SU-DHL-6 (cell line): ENCODE measurements around the gene AATK.

Source experiments
- H2AFZ ChIP-seq: fragments of 200-600 bp; sonication (generic); 2 replicates; pipeline ENCODE4 v1.6.1; 2014; ENCODE audit warnings: low read depth, mild to moderate bottlenecking, moderate library complexity, mixed read lengths, antibody characterized with exemption, low read length; ENCODE audit not compliant: severe bottlenecking
- H3F3A ChIP-seq: fragments of 200-600 bp; shearing (Covaris generic); 2 replicates; pipeline ENCODE4 v1.6.0; 2016; ENCODE audit warnings: antibody characterized with exemption, mild to moderate bottlenecking; ENCODE audit not compliant: insufficient read depth
- H3K27ac ChIP-seq: fragments of 200-600 bp; sonication (generic); 2 replicates; pipeline ENCODE4 v1.5.1; 2016; ENCODE audit warnings: low read depth, mild to moderate bottlenecking, low read length, moderate library complexity, mixed read lengths
- H3K27me3 ChIP-seq: fragments of 200-600 bp; sonication (generic), shearing (Covaris generic); 2 replicates; pipeline ENCODE4 v1.6.0; 2014; ENCODE audit warnings: mild to moderate bottlenecking, low read length
- H3K36me3 ChIP-seq: fragments of 200-600 bp; sonication (generic); 2 replicates; pipeline ENCODE4 v1.6.1; 2014; ENCODE audit warnings: mild to moderate bottlenecking, low read length, mixed read lengths
- H3K4me2 ChIP-seq: fragments of 300-600, 200-600 bp; shearing (Covaris generic), sonication (generic); 2 replicates; pipeline ENCODE4 v1.6.0; 2014; ENCODE audit warnings: low read length, low read depth, mild to moderate bottlenecking; ENCODE audit not compliant: poor library complexity, severe bottlenecking
- H3K4me3 ChIP-seq: fragments of 200-600 bp; sonication (generic); 2 replicates; pipeline ENCODE4 v1.5.1; 2014; ENCODE audit warnings: antibody characterized with exemption, low read length, mild to moderate bottlenecking, mixed read lengths; ENCODE audit not compliant: insufficient read depth, poor library complexity, severe bottlenecking
- H3K79me2 ChIP-seq: fragments of 200-600 bp; sonication (generic); 2 replicates; pipeline ENCODE4 v1.6.1; 2014; ENCODE audit warnings: mild to moderate bottlenecking, low read length, moderate library complexity; ENCODE audit not compliant: insufficient read depth
- H3K9ac ChIP-seq: fragments of 200-600 bp; sonication (generic); 2 replicates; pipeline ENCODE4 v1.7.0; 2014; ENCODE audit warnings: mild to moderate bottlenecking, low read length
- H3K9me2 ChIP-seq: fragments of 200-600 bp; sonication (generic); replicated peaks from 2 replicates; pipeline ENCODE4 v1.6.1; 2014; ENCODE audit warnings: low read length; ENCODE audit not compliant: insufficient read depth
- H3K9me3 ChIP-seq: fragments of 200-600 bp; sonication (generic); 2 replicates; pipeline ENCODE4 v1.6.1; 2014; ENCODE audit warnings: low read length, mixed read lengths; ENCODE audit not compliant: insufficient read depth
- H4K20me1 ChIP-seq: fragments of 200-600 bp; sonication (generic); 2 replicates; pipeline ENCODE4 v1.6.1; 2014; ENCODE audit warnings: low read depth, mild to moderate bottlenecking, antibody characterized with exemption, low read length, moderate library complexity, mixed read lengths
- CTCF ChIP-seq: fragments of 200-600 bp; sonication (generic); IDR thresholded peaks from one replicate; pipeline ENCODE4 v1.5.1; 2017; ENCODE audit warnings: antibody characterized with exemption, mild to moderate bottlenecking, low read length, moderate library complexity; ENCODE audit not compliant: insufficient read depth, poor library complexity, severe bottlenecking
- EZH2phosphoT487 ChIP-seq: fragments of 200-600 bp; sonication (generic), shearing (Covaris generic); conservative IDR thresholded peaks from 2 replicates; pipeline ENCODE4 v1.6.1; 2018; ENCODE audit warnings: mild to moderate bottlenecking, antibody characterized with exemption, low read length, moderate library complexity, mixed read lengths

Gene AATK

GRCh38 chr17:81198826-81199481 lies 32.9 kb upstream of the AATK start:
- H3K36me3 ChIP-seq, result no peaks in the 10 kb centered on the region

GRCh38 chr17:81197831-81198490 lies 31.9 kb upstream of the AATK start:
- no peak overlapping the region for H3K27ac ChIP-seq
- H3K79me2 ChIP-seq, result no peaks in the 10 kb centered on the region
- H2AFZ ChIP-seq, result no peak overlapping the region
- H3K36me3 ChIP-seq, result no peaks in the 10 kb centered on the region
- H3K4me2 ChIP-seq, result no peak overlapping the region
- H3K9me2 ChIP-seq, result no peaks in the 10 kb centered on the region
- no peak for TF ChIP-seq EZH2phosphoT487
- TF ChIP-seq CTCF, result no peak
- no peaks in the 10 kb centered on the region for H3F3A ChIP-seq
- H3K9me3 ChIP-seq, result no peaks in the 10 kb centered on the region
- H3K9ac ChIP-seq, result no peak overlapping the region
- H3K4me3 ChIP-seq, result no peak overlapping the region
- no peaks in the 10 kb centered on the region for H4K20me1 ChIP-seq
- no peaks in the 10 kb centered on the region for H3K27me3 ChIP-seq

More at GRCh38 chr17:81198826-81199481, 32.9 kb upstream of the AATK start:
- Histone ChIP-seq H3K4me2 (no peak overlapping the region), H3K27me3 (no peaks in the 10 kb centered on the region), H2AFZ (no peak overlapping the region), H3K79me2 (no peaks in the 10 kb centered on the region), H3K9me2 (no peaks in the 10 kb centered on the region), H3K27ac (no peak overlapping the region), H4K20me1 (no peaks in the 10 kb centered on the region), H3F3A (no peaks in the 10 kb centered on the region), H3K4me3 (no peak overlapping the region), H3K9me3 (no peaks in the 10 kb centered on the region), H3K9ac (no peak overlapping the region)
- no peak for TF ChIP-seq EZH2phosphoT487
- TF ChIP-seq CTCF, result no peak

- Histone ChIP-seq H4K20me1 (no peaks in the 10 kb centered on the region), H3K27me3 (no peaks in the 10 kb centered on the region), H3K27ac (no peak overlapping the region), H3K9me2 (no peaks in the 10 kb centered on the region), H3K9ac (no peak overlapping the region), H3K36me3 (no peaks in the 10 kb centered on the region), H3K4me2 (no peak overlapping the region), H3F3A (no peaks in the 10 kb centered on the region), H2AFZ (no peak overlapping the region), H3K9me3 (no peaks in the 10 kb centered on the region), H3K79me2 (no peaks in the 10 kb centered on the region), H3K4me3 (no peak overlapping the region)
- TF ChIP-seq CTCF, result no peak
- no peak for TF ChIP-seq EZH2phosphoT487
These were observed 31.4 kb upstream of the AATK start for GRCh38 chr17:81197409-81197795.
